Lung microvascular endothelial cell (primary cell): Measurements from ENCODE around the gene CDKN1C. TPM values are rescaled to one million over a fixed set of nuclear protein-coding genes. Genes with fewer than 3 reads are reported as not detected.

Experiments
- DNase-seq, 2 donors: peaks; one replicate each; pipeline versions ENCODE4 v3.0.0 to v3.0.0-alpha.2; 2010; ENCODE audit warnings: low read depth in 2 of 2
- total RNA-seq: library from RNA; depleted of rRNA; stranded (reverse); fragments of >200 nt; gene quantifications from 2 replicates; pipeline ENCODE4 v1.2.1, GENCODE V29; 2014

CDKN1C gene
- total RNA-seq, 1 donor from 2014 or later = 119 TPM

DNA sequence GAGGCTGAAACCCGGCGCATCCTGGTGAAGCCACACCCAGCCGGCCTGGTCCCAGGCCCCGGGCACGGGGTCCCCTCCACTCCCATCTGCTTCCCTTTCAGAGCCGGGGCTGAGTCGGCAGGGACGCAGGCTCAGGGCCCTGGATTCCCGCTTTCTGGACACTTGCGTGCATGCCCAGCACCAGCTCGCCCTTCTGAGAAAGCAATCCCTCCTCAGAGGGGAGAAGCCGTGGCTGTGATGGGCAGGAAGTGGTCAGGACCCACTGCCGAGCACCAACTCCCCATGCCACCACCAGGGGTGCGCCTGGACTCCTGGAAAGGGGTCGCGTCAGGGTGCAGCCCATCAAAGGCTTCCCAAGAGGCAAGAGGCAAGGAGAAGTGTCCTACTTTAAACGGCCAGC, 15.1 kb downstream of the CDKN1C start:
- DNase-seq = no peak

DNA sequence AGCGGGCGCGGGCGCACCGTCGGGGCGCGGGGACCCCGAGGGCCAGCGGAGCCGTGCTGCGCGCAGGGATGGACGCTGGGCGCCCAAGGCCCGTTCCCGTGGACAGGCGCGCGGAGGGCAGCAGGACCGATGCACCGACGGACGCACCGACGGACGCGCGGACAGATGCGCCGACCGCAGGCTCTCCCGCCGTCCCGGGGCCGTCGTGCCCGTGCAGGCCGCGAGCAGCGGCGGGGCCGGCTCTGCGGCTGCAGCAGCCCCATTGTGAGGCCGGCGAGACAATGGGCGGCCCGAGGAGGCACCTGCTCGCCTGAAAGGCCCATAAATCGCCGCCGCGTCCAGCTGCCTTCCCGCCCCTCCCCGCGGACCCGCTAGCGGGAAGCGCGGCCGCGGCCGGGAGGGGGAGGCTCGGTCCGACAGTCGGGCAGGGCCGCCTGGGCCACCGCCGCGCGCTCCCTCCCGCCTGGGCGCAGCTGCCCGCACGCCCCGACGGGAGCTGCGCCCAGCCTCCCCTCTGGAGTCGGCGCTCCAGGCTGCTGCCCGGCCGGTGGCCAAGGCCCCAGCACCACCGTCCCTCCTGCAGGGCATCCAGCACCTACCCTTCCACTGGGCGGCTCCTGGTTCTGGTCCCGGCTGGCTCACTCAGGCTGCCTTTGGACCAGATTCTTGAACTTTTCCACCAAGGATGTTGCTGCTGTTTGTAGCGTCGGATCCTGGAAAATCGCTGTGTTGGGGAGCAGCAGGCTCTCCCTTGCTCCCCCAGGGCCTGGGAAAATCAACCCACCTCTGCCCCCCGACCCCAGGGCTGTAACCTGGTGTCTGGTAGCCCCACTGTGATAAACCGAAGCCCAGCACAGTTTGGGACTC, 15.8 kb downstream of the CDKN1C start:
- DNase-seq = no peak

DNA sequence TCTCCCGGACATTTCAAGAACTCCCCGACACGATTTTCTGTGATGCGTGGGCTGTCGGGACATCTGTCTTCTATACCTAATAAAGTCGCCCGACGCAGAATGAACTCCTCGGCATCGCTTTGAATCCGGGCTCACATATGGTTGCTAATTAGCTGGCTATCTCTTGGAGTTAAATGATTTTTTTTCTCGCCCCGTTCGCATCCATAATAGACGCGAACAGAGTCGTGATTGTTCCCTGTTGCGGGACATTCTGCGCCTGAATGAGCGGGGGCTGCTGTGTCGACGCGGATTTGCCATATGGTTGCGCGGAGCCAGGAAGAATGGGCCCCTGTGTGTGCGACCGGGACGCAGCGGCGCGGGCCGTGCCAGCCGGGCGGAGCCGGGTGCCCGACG, 16.4 kb downstream of the CDKN1C start:
- no peak for DNase-seq

DNA sequence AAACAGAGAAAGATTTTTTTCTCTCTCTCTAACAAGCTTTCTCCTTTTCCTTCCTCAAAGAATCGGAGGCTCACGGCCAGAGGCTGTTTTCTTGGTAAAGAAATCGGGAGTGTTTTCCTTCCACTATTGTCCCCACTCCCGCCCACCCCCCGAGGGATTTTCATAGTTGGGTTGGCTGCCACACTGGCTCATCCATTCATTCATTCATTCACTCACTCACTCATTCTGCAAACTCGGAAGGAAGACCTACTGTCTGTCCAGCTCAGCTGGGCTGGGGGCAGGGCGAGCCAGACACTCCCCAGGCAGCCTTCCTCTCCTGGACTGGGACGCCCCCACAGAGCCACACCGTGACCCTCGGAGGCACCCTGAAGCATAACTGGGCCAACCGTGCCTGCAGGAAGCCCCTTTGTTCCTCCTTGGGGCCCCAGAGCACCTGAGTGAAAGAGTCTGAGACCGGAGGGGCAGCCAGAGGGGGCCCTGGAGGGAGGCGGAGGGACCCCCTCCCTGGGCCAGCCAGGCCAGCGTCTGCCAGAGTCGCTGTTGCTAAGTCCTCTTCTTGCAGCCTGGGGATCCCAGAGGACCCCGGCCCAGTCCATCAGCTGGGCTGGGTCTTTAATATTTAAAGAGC, 17.0 kb downstream of the CDKN1C start:
- no peak for DNase-seq

DNA sequence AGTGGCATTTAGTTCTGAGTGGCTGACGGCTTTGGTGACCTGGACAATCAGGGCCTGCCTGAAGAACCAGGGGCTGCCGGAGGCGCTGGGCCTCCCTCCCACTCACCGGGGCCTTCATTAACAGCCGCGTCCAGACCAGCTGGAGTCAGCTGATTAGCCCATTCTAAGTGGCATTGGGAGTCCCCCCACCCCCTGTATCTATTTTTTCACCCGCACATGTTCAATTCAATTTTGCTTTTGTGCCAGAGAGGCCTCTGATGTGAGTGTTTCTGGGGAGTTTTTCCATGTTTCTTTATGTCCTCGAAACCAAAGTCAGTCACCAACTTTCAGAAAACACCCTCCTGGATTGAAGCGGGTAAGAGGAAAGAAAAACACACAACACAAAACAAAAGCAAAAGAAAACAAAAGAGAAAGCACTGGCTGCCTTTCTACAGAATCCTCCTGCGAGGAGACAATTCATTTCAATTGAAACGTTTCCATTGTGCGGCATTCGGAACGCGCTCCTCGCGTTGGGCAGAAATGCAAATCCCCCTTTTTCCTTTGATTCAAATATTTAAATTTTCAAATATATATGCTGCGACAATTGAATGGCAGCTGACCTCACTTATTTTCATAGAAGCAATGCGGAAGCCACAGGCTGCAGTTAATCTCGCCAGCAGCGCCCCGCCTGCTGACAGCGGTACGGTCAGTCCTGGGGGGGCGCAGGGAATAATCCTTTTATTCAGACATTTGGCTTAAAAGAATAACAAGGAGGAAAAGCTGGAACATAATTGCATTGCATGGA, 17.7 kb downstream of the CDKN1C start:
- DNase-seq = peak in 1 of 2 donors; percentile 44

DNA sequence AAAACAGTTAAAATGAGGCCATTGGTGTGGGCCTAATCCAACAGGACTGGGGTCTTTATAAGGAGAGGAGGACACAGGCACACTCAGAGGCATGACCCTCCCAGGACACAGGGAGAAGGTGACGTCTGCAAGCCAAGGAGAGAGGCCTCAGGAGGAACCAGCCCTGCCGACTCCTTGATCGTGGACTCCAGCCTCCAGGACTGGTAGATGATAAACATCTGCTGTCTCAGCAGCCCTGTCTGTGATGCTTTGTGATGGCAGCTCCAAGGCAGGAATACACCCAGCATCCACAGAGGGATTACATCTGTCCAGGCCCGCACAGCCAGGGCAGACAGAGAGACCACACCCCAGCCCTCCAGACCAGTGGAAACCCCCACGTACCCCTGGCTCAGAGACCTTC, 18.4 kb downstream of the CDKN1C start:
- no peak for DNase-seq

DNA sequence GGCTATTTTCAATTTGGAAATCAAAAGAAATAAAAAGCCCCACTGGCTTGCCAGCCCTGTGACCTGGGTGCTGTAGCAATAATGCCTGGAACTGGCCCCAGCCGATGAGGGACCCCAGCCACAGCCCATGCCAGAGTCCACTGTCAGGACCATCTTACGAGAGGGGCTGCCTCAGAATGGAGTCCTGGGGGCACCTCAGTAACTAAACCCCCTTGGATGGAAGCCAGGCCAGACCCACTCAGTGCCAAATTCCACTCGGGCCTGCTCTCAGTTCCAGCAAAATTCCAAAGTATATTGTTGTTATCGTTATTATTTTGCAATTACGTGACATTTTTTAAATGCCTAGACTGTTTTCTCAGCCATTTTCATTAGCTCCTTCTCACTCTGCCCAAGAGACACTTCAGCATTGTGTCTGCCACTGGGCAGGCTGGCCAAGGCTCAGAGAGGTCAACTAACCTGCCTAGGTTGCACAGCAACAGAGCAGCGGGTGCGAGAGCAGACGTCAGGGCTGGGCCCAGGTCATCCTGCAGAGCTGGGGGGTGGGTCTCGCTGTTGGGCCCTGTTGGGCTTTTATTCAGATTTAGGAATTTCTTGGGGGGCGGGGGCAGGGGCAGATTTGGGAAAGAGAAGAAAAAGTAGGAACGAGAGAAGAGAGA, 19.5 kb downstream of the CDKN1C start:
- no peak for DNase-seq

DNA sequence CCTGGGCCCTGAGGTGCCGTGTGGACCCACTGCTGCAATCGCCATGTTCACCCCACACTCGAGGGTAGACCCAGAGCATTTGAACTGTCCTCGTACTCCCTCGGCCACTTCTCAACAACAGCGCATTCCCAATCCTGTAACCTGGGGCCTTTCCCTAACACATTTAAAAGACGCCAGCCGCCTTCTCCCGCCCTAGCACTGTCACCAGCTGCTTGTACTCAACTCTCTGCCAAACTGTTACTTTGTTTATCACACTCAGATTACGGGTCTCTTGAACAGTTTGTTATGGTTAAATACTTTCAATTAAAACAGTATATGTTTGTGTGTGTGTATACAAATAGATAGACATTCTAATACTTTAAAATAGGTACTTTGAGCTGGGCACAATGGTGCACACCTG, 20.7 kb downstream of the CDKN1C start:
- no peak for DNase-seq

DNA sequence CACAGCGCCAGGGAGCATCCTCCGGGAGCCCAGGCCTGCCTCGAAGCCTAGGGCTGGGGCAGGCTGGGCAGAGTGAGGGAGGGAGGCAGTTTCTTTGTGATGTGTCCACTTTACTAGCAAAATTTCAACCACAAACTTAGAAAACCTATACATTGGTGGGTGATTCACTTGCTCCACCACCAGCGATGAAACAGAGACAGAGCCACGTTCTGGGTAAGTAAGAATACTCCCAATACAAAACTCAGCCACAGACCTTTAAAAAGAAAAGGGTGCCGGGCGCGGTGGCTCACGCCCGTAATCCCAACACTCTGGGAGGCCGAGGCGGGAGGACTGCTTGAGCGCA, 22.3 kb downstream of the CDKN1C start:
- DNase-seq = no peak

DNA sequence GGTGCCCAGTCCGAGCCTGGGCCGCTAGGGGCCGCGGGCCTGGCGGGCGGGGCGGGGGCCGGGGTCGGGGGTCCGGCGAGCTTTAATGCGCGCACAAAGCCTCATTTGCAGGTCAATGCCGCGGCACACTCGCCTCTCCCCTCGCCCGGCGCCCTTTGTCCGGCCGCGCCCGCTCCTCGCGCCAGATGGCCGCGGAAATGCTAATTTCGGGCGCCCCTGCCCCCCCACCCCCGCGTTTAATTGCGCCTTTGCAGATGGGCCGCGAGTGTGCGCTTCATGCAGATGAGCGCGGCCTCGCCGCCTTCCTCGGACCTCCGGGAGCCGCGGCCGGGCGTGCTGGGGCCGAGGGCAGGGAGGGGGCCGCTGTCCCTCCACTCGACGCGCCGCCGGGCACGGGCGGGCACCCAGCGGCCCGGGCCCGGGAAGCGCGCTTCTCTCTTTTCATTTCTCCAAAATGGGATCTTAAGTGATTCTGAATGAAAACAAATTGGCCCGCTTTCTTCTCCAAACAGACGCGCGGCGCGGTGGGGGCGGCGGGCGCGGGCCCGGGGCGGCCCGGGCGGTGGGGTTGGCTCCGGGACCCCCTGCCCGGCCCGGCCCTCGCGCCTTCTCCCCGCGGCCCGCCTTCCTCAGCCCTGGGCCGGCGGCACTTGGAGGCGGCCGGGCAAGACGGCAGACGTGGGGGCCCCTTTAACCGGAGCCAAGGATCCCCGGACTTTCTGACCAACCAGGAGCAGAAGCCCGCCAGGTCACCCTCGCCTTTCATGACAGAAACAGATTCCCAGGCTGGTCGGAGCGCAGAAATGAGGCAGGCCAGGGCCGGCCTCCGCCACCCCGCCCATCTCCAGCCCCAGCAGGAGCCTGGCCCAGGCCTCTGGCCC, 22.9 kb downstream of the CDKN1C start:
- DNase-seq = no peak

DNA sequence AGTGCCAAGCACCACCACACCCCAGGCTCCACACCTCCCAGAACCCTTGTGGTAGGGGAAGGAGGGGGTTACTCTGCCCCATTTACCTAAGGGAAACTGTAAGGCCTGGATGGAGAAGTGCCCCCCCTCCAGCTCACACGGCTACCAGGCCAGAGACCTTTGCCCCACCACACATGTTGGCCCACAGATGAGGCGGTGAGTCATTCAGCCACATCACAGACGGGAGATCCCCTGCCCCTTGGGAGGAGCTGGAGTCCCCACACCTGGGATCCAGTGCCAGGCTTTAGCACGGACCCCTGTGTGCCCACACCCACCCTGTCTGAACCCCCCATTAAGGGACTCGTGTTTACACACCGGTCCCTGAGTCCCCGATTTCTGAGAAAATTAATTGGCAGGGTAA, 24.9 kb downstream of the CDKN1C start:
- DNase-seq = no peak

DNA sequence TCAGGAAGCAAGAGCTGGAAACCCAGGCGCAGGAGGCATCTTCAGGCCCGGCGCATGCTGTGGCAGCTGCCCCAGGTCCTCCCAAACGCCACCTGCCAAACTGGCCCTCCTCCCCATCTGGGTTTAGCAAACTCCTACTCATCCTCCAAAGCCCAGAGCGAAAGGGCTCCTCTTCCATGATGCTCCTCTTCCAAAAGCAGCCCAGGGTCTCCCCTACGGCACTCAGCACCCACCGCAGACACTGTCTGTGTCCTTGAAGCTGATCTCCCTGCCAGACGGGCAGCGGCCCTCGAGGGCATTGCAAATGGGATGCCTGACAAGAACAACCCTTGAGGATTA, 25.9 kb downstream of the CDKN1C start:
- no peak for DNase-seq

DNA sequence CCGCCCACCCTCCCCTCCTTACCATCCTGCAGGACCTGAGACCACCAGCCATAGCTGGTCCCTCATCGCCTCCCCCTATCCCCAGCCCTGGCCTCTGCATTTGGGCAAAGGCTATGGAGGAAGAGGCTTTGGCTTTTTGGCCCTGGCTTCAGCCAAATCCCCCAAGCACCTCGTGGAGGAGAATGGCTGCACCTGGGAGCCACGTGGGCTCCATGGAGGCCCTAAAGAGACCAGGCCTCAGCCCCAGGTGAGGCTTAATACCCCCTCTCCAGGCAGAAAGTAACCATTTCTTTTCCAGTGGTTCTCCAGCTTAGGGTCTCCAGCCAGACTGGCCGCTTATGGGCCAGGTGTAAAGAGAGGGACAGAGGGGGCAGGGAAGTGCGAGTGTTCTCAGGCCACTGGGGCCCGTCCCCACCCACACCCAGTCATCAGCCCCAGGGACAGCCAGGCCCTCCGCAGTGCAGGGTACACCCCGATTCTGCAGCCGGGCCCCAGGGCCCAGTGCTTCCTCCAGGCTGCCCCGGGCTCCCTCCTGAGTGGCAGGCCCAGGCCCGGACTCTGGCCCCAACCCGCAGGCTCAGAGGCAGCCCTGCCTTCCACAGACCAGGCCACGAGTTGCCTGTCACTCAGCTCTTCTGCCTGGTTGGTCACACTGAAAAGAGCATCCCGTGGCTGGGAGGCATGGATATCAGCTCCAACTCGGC, 26.4 kb downstream of the CDKN1C start:
- DNase-seq = no peak

DNA sequence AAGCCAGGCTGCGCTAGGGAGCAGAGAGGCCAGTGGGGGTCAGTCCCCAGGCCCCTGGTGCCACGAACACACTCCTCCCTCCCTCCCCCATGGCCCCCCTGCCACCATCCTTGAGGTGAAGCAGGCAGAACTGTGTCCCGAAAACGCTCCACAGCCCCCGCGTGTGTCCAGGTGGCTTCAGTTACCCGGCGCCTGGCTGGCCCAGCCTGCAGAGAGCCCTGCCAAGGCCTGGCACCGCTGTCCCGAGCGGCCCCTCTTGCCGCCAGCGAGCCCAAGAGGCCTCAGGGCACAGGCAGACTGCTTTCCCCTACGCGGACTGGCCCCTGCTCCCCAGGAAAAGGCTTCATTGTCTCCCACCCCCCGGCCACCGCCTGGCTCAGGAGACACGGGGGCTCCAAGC, 27.7 kb downstream of the CDKN1C start:
- DNase-seq = no peak

DNA sequence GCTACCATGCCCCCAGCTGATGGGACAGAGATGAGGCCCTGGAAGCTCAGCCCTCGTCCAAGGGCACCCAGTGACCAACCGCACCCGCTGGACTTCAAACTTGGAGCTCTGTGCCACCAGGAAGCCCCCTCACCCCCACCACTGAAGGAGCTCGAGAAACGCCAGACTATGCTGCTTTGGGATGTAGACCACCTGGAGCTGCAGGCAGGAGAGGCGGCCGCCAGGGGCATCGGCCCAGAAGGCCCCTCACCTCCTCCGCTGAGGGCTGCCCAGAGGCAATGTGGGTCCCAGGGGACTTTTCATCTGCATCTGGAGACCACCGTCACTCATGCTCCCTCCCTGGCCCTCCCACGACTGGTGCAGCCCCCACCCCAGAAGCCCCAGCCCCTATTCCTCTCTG, 28.3 kb downstream of the CDKN1C start:
- DNase-seq = no peak

DNA sequence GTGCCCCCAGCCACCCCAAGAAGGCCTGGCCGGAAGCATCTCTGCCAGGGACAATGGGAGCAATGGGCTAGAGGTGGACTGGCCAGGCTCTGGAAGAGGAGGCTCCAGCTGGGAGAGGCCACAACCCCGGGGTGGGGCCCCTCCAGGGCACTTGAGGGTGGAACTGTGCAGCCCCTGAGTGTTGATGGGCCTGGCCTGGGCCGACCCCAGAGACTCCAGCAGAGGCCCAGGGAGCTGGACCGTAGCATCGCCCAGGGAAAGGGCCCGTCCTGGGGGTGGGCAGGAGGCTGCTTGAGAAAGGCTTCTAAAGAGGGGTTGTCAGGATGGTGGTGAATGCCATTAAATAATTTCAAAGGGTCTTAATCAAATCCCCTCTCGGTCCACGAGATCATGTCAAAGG, 30.4 kb downstream of the CDKN1C start:
- DNase-seq = no peak

DNA sequence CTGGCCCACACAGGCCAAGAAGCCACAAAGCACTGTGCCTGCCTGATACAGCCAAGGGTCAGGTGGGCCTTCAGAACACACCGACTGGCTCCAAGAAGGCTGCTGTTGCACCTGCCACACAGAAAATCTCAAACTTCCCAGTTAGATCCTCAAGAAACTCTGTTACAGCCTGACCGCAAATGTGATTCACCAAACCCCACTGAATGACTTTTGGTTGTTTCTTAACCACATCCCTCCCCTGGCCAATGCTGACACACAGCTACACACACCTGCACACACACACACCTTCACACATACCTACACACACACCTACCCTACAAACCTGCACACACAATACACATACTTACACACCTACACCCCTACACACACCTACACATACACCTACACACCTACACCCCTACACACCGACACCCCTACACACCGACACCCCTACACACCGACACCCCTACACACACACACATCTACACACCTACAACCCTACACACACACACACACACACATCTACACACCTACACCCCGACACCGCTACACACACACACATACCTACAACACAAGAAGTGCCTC, 31.5 kb downstream of the CDKN1C start:
- DNase-seq = no peak

DNA sequence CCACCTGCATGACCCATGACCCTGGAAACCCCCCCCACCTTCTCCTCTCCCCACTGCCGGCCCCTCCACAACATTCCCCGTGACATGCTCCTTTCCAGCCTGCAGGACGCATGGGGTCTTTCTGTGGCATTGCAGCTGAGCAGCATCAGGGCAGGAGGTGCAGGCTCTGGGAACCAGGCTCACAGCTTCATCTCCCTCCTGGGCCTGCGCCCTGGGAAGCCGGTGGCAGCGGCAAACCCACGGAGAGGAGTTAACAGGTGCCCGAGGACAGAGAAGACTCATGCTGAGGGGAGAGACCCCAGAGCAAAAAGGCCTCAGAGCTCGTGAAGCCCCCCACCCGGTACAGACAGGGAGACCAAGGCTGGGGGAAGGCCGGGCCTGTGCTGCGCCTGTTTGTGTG, 32.2 kb downstream of the CDKN1C start:
- DNase-seq = no peak

DNA sequence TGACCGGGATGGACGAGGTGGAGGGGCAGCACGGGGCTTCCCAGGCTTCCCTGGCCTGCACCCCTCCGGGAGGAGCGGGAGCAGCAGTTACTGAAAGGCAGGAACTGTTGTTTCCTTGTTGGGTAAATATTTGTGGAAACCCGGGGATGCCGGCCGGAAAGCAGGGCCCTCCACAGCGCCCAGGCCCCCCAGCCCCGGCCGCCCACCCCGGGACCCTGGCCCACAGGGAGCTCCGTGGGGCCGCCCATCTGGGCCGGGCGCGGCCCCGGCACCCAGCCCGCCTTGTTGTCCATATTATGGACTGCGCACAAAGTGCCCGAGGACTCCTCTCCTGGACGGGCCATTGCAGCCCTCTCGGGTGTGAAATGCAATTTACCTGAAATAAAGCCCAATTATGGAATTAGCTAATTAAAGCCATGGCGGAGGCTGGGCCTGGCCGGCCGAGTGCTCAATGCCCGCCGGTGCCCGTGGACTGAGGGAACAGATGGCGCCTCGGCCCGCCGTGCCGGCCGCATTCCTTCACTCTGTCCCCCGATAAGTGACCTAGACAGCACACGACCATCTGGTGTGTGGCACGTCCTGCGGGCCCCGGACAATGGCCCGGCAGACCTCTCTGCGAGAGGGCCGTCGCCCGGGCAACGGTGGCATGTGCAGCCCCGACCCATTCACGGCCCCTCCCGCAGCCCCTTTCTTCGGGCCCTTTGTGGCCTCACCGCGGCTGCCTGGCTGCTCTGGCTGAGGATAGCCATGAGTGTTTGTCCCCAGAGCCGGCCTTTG, 35.4 kb downstream of the CDKN1C start:
- no peak for DNase-seq
